Natural killer cell treated with Interleukin-12 subunit alpha and Interleukin-12 subunit beta and Interleukin-15 and Interleukin-18, amount 100 ng/mL, for 72 hours (primary cell): ENCODE measurements around the gene LRFN4. TPM values are rescaled to one million over a fixed set of nuclear protein-coding genes. Genes with fewer than 3 reads are reported as not detected.
"Not testable (repeated sequence)": the region's sequence is repeated elsewhere in the genome, so short reads cannot be mapped to it uniquely, and the experiment has no call there.

Experiments
- ATAC-seq, 2 donors: fragments of 150-1000 bp; cut with Tn5 transposase in 1 of 2; sonication (Bioruptor Pico), chemical (Tn5 transposase) in 1 of 2; 2 replicates each; pipeline ENCODE4 v1.10.0; 2021
- DNase-seq: peaks from one replicate; pipeline ENCODE4 v3.0.0; 2022; ENCODE audit warnings: low spot score
- H3K27ac Mint-ChIP-seq, 2 donors: 1 replicate in 1 of 2; 2 replicates in 1 of 2; pipeline ENCODE4 v1.8.0; 2022; ENCODE audit warnings: mixed read lengths in 2 of 2, mild to moderate bottlenecking in 1 of 2, moderate library complexity in 1 of 2
- H3K27me3 Mint-ChIP-seq, 2 donors: 1 replicate in 1 of 2; 2 replicates in 1 of 2; pipeline ENCODE4 v1.8.0; 2022; ENCODE audit warnings: mixed read lengths in 2 of 2
- H3K36me3 Mint-ChIP-seq: one replicate; pipeline ENCODE4 v1.8.0; 2022; ENCODE audit warnings: mixed read lengths
- H3K4me1 Mint-ChIP-seq, 2 donors: 1 replicate in 1 of 2; 2 replicates in 1 of 2; pipeline ENCODE4 v1.8.0; 2022; ENCODE audit warnings: low read depth in 2 of 2, mixed read lengths in 2 of 2, mild to moderate bottlenecking in 1 of 2
- H3K4me3 Mint-ChIP-seq: one replicate; pipeline ENCODE4 v1.8.0; 2022; ENCODE audit warnings: mixed read lengths
- H3K9me3 Mint-ChIP-seq: 2 replicates; pipeline ENCODE4 v1.8.0; 2022; ENCODE audit warnings: mixed read lengths
- total RNA-seq, 2 donors: library from RNA; stranded (reverse); gene quantifications; one replicate each; pipeline ENCODE4 v1.2.3, GENCODE V29; 2022

The LRFN4 gene
- 1 to 10 TPM; 1.4 to 7.9 TPM for total RNA-seq

- Mint-ChIP-seq H3K27ac (peak within 1 kb of the TSS in 1 of 2 donors; percentile 43), H3K4me1 (peaks cover 4 to 7% of the 10 kb centered on the region in 2 donors), H3K27me3 (no peaks in the 10 kb centered on the region), H3K4me3 (peak within 1 kb of the TSS; percentile 75), H3K9me3 (no peaks in the 10 kb centered on the region), H3K36me3 (no peaks in the 10 kb centered on the region)
- ATAC-seq: peak; percentile 56 to 61
- no peak for DNase-seq
Measured at GRCh38 chr11:66856496-66857233, at the start of gene LRFN4. TSS of gene LRFN4 (plus strand) at chr11:66857064. CDS start at chr11:66857745, 681 bp downstream.

- no peak for ATAC-seq
- no peak for DNase-seq
- no peaks in the 10 kb centered on the region for H3K4me1 Mint-ChIP-seq
- H3K27ac Mint-ChIP-seq: no peak overlapping the region
- H3K27me3 Mint-ChIP-seq: no peaks in the 10 kb centered on the region
- H3K36me3 Mint-ChIP-seq: no peaks in the 10 kb centered on the region
- no peaks in the 10 kb centered on the region for H3K9me3 Mint-ChIP-seq
- no peak overlapping the region for H3K4me3 Mint-ChIP-seq
Measured at GRCh38 chr11:66809592-66809991, 47.3 kb upstream of the LRFN4 start.

DNA sequence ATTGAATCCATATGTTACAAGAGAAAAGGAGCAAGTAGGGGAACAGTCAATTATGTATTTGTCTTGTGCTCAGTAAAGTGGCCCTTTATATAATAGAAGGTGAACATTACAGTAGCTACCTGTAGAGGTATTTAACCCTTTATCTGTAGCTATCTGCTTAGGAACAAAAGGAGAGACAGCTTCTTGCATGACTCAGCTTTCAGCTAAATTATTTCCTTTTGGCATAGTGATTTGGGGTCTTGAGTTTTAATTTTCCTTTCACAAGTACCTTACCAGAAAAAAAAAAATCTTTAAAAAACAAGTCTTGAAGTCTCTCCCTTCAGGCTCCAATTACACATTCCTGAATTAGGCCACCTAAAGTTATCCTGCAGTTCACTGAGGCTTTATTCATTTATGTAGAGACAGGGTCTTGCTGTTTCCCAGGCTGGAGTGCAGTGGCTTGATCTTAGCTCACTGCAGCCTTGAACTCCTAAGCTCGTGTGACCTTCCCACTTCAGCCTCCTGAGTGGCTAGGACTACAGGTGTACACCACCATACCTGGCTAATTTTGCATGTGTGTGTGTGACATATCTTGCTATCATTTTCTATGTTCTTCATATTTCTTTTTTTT, 46.2 kb upstream of the LRFN4 start:
- no peaks in the 10 kb centered on the region for H3K36me3 Mint-ChIP-seq
- ATAC-seq (no peak), DNase-seq (no peak)
- no peaks in the 10 kb centered on the region for H3K4me1 Mint-ChIP-seq
- H3K27ac Mint-ChIP-seq: no peak overlapping the region
- H3K9me3 Mint-ChIP-seq: no peaks in the 10 kb centered on the region
- H3K4me3 Mint-ChIP-seq: no peak overlapping the region
- H3K27me3 Mint-ChIP-seq: no peaks in the 10 kb centered on the region

DNA sequence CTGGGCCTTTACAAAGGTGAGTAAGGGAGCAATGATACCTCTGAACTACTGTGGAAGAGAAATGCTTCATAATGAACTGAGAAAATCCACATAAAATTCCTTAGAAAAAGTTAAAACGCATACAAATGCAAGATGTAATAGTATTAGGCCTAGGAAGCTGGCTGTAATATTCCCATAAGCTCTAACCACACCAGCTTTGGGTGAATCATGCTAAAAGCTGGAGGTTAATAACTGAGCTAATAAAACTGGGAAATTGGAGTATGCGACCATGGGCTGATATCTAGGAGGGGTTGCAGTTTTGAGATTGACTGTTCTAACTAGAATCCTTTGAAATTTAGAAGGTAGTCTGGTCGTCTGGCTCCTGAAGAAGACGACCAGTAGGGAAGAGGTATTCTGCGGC, 42.2 kb upstream of the LRFN4 start:
- no peak for ATAC-seq
- H3K27me3 Mint-ChIP-seq: no peaks in the 10 kb centered on the region
- H3K36me3 Mint-ChIP-seq: no peaks in the 10 kb centered on the region
- H3K4me3 Mint-ChIP-seq: no peak overlapping the region
- no peaks in the 10 kb centered on the region for H3K4me1 Mint-ChIP-seq
- no peak for DNase-seq
- H3K27ac Mint-ChIP-seq: no peak overlapping the region
- no peaks in the 10 kb centered on the region for H3K9me3 Mint-ChIP-seq

- no peaks in the 10 kb centered on the region for H3K9me3 Mint-ChIP-seq
- H3K27ac Mint-ChIP-seq: no peak overlapping the region
- H3K4me1 Mint-ChIP-seq: no peaks in the 10 kb centered on the region
- no peaks in the 10 kb centered on the region for H3K27me3 Mint-ChIP-seq
- DNase-seq (no peak), ATAC-seq (no peak)
- no peak overlapping the region for H3K4me3 Mint-ChIP-seq
- H3K36me3 Mint-ChIP-seq: no peaks in the 10 kb centered on the region
Measured at GRCh38 chr11:66815646-66816045, 41.2 kb upstream of the LRFN4 start.

DNA sequence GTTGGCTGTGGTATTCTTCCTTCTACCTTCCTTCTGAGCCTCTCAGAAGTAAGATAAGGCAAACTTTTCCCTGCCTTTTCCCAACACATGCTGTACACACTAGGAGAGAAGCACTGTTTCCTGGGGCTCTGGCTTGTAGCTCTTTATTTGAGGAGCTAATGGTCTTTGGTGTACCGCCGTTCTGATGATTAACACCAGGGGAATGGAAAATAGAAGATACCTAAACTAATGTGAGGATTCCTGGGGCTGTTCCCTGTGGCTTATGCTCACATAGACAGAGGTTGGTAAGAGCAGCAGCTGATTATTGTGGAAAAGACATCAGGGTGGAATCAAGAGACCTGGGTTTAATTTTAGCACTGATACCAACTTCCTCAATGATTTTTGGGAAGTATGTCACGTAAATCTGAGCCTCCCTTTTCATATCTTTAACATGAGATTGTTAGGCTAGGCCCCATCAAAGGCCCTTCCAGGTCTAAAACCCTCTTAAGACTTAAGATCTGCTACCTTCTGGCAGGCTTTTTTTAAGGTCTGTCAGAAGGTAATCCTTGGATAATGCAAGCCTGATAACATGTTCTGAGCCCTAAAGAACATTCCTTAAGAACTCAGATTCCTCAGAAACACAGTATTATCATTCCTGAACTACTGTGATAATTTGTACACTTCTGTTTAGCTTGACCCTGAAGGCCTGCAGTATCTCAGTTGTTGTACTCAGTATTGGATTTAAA, 38.5 kb upstream of the LRFN4 start:
- no peaks in the 10 kb centered on the region for H3K36me3 Mint-ChIP-seq
- no peak overlapping the region for H3K27ac Mint-ChIP-seq
- H3K4me1 Mint-ChIP-seq: no peaks in the 10 kb centered on the region
- H3K9me3 Mint-ChIP-seq: no peaks in the 10 kb centered on the region
- ATAC-seq (no peak), DNase-seq (no peak)
- no peaks in the 10 kb centered on the region for H3K27me3 Mint-ChIP-seq
- no peak overlapping the region for H3K4me3 Mint-ChIP-seq

DNA sequence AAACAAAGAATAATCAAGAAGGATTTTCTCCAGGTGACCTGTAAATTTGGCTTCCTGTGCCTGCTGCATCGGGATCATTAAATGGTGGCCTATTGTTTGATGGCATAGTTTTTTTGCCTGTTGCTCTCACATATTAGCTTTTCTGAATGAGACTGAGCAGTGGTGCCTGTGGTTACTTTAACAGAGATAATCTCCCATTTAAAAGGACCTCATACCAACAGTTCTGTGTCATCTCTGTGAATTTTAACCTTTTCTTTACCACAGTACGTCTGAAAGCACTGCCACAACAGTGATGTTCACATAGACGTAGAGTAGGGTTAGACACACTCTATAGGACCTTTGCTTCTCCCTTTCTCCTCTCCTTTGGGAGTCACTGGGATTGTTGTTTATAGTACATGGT, 36.5 kb upstream of the LRFN4 start:
- H3K4me3 Mint-ChIP-seq: no peak overlapping the region
- H3K27ac Mint-ChIP-seq: no peak overlapping the region
- no peaks in the 10 kb centered on the region for H3K4me1 Mint-ChIP-seq
- H3K27me3 Mint-ChIP-seq: no peaks in the 10 kb centered on the region
- H3K9me3 Mint-ChIP-seq: no peaks in the 10 kb centered on the region
- DNase-seq (no peak), ATAC-seq (no peak)
- H3K36me3 Mint-ChIP-seq: no peaks in the 10 kb centered on the region

DNA sequence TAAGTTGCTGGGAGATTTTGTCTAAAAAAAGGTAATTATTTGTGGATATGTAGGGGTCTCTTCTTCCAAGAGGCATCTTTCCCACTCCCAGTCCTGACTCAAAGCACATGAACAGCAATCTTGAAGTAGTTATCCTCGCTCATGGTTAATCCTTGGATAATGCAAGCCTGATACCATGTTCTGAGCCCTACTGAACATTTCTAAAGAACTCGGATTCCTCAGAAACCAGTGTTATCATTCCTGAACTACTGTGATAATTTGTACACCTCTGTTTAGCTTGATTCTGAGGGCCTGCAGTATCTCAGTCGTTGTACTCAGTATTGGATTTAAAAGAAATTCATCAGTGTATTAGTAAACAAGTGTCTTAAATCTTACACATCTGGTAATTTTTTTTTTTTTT, 36.0 kb upstream of the LRFN4 start:
- DNase-seq: no peak
- no peak overlapping the region for H3K4me3 Mint-ChIP-seq
- H3K36me3 Mint-ChIP-seq: no peaks in the 10 kb centered on the region
- no peak overlapping the region for H3K27ac Mint-ChIP-seq
- no peaks in the 10 kb centered on the region for H3K27me3 Mint-ChIP-seq
- H3K4me1 Mint-ChIP-seq: no peaks in the 10 kb centered on the region
- H3K9me3 Mint-ChIP-seq: no peaks in the 10 kb centered on the region
- ATAC-seq: no peak

- no peak for ATAC-seq
- DNase-seq: no peak
- Mint-ChIP-seq H3K36me3 (no peaks in the 10 kb centered on the region), H3K9me3 (no peaks in the 10 kb centered on the region), H3K27me3 (no peaks in the 10 kb centered on the region), H3K4me1 (no peaks in the 10 kb centered on the region), H3K4me3 (no peak overlapping the region), H3K27ac (no peak overlapping the region)
Measured at GRCh38 chr11:66823700-66824099, 33.2 kb upstream of the LRFN4 start.

GRCh38 chr11:66824573-66824972, 32.3 kb upstream of the LRFN4 start:
- not testable (repeated sequence) for H3K4me1 Mint-ChIP-seq, H3K9me3 Mint-ChIP-seq, ATAC-seq, H3K4me3 Mint-ChIP-seq, H3K36me3 Mint-ChIP-seq, H3K27ac Mint-ChIP-seq, DNase-seq, H3K27me3 Mint-ChIP-seq

- ATAC-seq: no peak
- no peak for DNase-seq
- H3K27ac Mint-ChIP-seq: peak overlapping the region in 1 of 2 donors; percentile 1
- H3K36me3 Mint-ChIP-seq: no peaks in the 10 kb centered on the region
- no peaks in the 10 kb centered on the region for H3K27me3 Mint-ChIP-seq
- H3K4me1 Mint-ChIP-seq: peaks cover 8 to 9% of the 10 kb centered on the region in 2 donors
- H3K9me3 Mint-ChIP-seq: no peaks in the 10 kb centered on the region
- no peak overlapping the region for H3K4me3 Mint-ChIP-seq
Measured at GRCh38 chr11:66834539-66834845, 22.4 kb upstream of the LRFN4 start.

- ATAC-seq (no peak), DNase-seq (no peak)
- Mint-ChIP-seq H3K4me1 (peaks cover 8 to 9% of the 10 kb centered on the region in 2 donors), H3K4me3 (no peak overlapping the region), H3K36me3 (no peaks in the 10 kb centered on the region), H3K9me3 (no peaks in the 10 kb centered on the region), H3K27ac (no peak overlapping the region), H3K27me3 (no peaks in the 10 kb centered on the region)
Measured at GRCh38 chr11:66834943-66835342, 21.9 kb upstream of the LRFN4 start.

DNA sequence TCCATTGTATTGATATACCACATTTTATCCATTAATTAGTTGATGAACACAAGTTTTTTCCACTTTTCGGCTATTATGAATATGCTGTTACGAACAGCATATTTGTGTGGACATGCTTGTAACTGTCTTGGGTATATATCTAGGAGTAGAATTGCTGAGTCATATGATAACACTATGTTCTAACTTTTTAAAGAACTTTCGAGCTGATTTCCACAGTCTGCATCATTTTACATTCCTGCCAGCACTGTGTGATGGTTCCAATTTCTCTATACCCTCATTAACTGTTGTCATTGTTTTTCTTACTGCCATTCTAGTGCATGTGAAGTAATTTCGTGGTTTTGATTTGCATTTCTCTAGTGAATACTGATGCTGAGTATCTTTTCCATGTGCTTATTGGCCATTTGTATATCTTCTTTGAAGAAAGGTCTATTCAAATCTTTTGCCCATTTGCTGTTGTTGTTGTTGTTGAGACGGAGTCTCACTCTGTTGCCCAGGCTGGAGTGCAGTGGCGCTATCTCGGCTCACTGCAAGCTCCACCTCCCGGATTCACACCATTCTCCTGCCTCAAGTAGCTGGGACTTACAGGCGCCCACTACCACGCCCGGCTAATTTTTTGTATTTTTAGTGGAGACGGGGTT, 21.0 kb upstream of the LRFN4 start:
- no peaks in the 10 kb centered on the region for H3K9me3 Mint-ChIP-seq
- H3K27me3 Mint-ChIP-seq: no peaks in the 10 kb centered on the region
- peaks cover 18% of the 10 kb centered on the region in 2 donors for H3K4me1 Mint-ChIP-seq
- no peak for ATAC-seq
- H3K4me3 Mint-ChIP-seq: no peak overlapping the region
- no peak for DNase-seq
- H3K36me3 Mint-ChIP-seq: no peaks in the 10 kb centered on the region
- H3K27ac Mint-ChIP-seq: no peak overlapping the region
